Parathyroid adenoma (tissue), 2 donors: ENCODE results near the gene VAPA.

Experiments used
- H2AFZ ChIP-seq: fragments of 300-600 bp; sonication (generic); one replicate; pipeline ENCODE4 v1.7.0; 2017; ENCODE audit warnings: antibody characterized with exemption, mild to moderate bottlenecking
- H3K27ac ChIP-seq: fragments of 300-600 bp; sonication (generic); one replicate; pipeline ENCODE4 v1.7.0; 2017
- H3K27me3 ChIP-seq: fragments of 300-600 bp; sonication (generic); one replicate; pipeline ENCODE4 v1.7.0; 2017; ENCODE audit warnings: low read length; ENCODE audit not compliant: control insufficient read depth, insufficient read depth
- H3K36me3 ChIP-seq: fragments of 300-600 bp; sonication (generic); one replicate; pipeline ENCODE4 v1.7.0; 2017; ENCODE audit warnings: low read length; ENCODE audit not compliant: control insufficient read depth, insufficient read depth
- H3K4me1 ChIP-seq: fragments of 300-600 bp; sonication (generic); one replicate; pipeline ENCODE4 v1.7.0; 2017; ENCODE audit warnings: control low read depth
- H3K4me2 ChIP-seq: fragments of 300-600 bp; sonication (generic); one replicate; pipeline ENCODE4 v1.7.0; 2017; ENCODE audit warnings: low read length
- H3K4me3 ChIP-seq: fragments of 300-600 bp; sonication (generic); one replicate; pipeline ENCODE4 v1.7.0; 2017; ENCODE audit warnings: low read depth, low read length
- H3K79me2 ChIP-seq: fragments of 300-600 bp; sonication (generic); one replicate; pipeline ENCODE4 v1.7.0; 2017; ENCODE audit warnings: control low read depth
- H3K9ac ChIP-seq: fragments of 300-600 bp; sonication (generic); one replicate; pipeline ENCODE4 v1.7.0; 2017; ENCODE audit warnings: mild to moderate bottlenecking
- H3K9me3 ChIP-seq: fragments of 300-600 bp; sonication (generic); one replicate; pipeline ENCODE4 v1.7.0; 2017; ENCODE audit warnings: low read length; ENCODE audit not compliant: control insufficient read depth
- TF ChIP-seq, protein P1 (sequence below): fragments of 300-600 bp; sonication (generic); IDR thresholded peaks from one replicate; pipeline ENCODE4 v1.7.0; 2017; ENCODE audit warnings: antibody characterized with exemption, mild to moderate bottlenecking
- donor health status: primary hyperparathyroidism.

The VAPA gene

DNA sequence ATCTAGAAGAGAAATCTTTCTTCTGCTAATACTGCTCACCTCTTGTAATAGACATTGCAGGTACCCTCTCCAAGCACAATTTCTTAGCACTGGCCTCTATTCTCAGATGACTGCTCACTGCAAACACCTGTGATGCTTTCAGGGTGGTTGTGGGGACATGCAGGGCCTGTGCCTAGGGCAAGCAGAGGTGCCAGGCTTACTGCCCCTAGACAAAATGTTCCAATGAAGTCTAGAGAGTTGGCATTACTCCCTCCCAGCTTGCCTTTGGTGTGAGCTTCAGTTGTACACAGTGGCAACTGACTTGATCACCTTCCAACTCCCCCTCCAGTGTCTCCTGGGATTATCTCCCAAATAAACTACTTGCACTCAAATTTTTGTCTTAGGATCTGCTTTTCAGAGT, 41.0 kb upstream of the VAPA start:
- Histone ChIP-seq H2AFZ (no peak overlapping the region), H3K9me3 (no peaks in the 10 kb centered on the region), H3K36me3 (no peaks in the 10 kb centered on the region), H3K4me2 (no peak overlapping the region), H3K27me3 (no peaks in the 10 kb centered on the region), H3K27ac (no peak overlapping the region), H3K4me1 (no peaks in the 10 kb centered on the region), H3K79me2 (no peaks in the 10 kb centered on the region), H3K9ac (no peak overlapping the region), H3K4me3 (no peak overlapping the region)
- TF ChIP-seq, protein P1, sequence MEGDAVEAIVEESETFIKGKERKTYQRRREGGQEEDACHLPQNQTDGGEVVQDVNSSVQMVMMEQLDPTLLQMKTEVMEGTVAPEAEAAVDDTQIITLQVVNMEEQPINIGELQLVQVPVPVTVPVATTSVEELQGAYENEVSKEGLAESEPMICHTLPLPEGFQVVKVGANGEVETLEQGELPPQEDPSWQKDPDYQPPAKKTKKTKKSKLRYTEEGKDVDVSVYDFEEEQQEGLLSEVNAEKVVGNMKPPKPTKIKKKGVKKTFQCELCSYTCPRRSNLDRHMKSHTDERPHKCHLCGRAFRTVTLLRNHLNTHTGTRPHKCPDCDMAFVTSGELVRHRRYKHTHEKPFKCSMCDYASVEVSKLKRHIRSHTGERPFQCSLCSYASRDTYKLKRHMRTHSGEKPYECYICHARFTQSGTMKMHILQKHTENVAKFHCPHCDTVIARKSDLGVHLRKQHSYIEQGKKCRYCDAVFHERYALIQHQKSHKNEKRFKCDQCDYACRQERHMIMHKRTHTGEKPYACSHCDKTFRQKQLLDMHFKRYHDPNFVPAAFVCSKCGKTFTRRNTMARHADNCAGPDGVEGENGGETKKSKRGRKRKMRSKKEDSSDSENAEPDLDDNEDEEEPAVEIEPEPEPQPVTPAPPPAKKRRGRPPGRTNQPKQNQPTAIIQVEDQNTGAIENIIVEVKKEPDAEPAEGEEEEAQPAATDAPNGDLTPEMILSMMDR = no peak

DNA sequence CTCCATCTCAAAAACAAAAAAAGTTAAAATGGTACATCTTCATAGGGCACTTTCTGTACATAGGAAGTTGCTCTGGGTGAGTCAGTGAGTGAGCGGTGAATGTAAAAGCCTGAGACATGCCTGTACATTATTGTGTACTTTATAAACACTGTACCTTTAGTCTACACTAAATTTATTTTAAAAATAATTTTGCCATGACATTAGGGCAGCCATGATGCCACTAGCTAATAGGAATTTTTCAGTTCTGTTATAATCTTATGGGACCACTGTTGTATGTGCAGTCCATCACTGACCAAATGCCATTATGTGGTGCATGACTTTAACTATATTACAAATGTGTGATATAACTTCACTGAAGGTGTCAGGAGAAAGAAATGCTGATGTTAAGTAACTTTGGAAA, 39.1 kb upstream of the VAPA start:
- no peak overlapping the region for H3K27ac ChIP-seq
- H3K79me2 ChIP-seq = no peaks in the 10 kb centered on the region
- TF ChIP-seq, protein P1 = no peak
- no peaks in the 10 kb centered on the region for H3K4me1 ChIP-seq
- no peaks in the 10 kb centered on the region for H3K36me3 ChIP-seq
- no peak overlapping the region for H2AFZ ChIP-seq
- no peak overlapping the region for H3K4me3 ChIP-seq
- no peak overlapping the region for H3K9ac ChIP-seq
- H3K27me3 ChIP-seq = no peaks in the 10 kb centered on the region
- no peaks in the 10 kb centered on the region for H3K9me3 ChIP-seq
- H3K4me2 ChIP-seq = no peak overlapping the region

DNA sequence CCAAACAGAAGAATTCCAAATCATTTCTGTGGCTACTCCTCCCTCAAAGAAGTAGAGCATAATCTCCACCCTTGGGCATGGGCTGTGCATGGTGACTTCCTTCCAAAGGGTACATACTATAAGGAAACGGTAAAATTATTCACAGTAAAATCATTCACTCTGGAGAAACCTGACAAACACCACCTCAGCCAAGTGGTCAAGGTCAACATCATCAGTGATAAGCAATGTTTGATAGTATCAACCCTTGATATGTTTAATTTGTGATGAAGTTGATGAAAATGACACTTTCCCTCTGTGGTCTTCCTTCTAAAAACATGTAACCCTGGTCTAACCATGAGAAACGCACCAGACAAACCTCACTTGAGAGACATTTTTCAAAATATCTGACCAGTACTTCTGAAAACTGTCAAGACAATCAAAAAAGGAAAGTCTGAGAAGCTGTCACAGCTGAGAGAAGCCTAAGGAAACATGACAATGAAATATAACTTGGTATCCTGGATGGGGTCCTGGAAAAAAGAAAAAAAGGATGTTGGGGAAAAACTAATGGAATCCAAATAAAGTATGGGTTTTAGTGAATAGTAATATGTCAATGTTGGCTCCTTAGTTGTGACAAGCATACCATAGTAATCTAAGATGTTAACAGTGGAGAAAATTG, 37.5 kb upstream of the VAPA start:
- TF ChIP-seq, protein P1 = no peak
- Histone ChIP-seq H3K4me2 (no peak overlapping the region), H3K4me1 (no peaks in the 10 kb centered on the region), H3K79me2 (no peaks in the 10 kb centered on the region), H3K27me3 (no peaks in the 10 kb centered on the region), H2AFZ (no peak overlapping the region), H3K27ac (no peak overlapping the region), H3K36me3 (no peaks in the 10 kb centered on the region), H3K9ac (no peak overlapping the region), H3K9me3 (no peaks in the 10 kb centered on the region), H3K4me3 (no peak overlapping the region)

DNA sequence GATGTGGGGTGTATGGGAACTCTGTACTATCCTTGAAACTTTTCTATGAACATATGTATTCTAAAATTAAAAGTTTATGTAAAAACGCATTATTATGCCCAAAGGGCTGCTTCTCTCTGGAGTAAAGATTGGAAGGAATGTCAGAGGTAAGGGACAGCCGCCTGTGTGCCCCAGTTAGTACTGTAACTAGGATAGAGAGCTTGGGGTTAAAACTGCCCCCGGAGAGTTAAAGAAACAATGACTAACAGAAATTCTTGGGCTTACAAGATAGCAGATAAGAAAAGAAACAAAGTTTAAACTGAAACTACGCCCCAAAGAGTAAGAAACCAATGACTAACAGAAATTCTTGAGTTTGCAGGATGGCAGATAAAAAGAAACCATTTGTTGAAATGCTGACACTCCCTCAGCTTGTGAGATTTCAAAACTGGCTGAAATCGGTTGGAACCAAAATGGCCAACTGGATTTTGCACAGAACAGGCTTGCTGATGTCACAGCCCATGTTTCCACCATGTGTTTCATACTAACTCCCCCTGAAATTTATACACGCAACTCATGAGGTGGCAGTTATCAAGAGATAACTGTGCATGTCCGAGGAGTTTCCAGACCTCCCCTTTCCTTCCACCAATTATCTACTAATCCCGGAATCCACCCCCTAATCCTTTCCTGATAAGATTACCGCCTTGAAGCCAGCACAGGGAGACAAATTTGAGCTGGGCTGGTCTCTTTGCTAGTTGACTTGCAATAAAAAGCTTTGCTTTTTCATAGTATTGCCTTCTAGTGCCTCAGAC, 36.8 kb upstream of the VAPA start:
- Histone ChIP-seq H3K4me3 (no peak overlapping the region), H3K27ac (no peak overlapping the region), H3K4me1 (no peaks in the 10 kb centered on the region), H3K36me3 (no peaks in the 10 kb centered on the region), H3K79me2 (no peaks in the 10 kb centered on the region), H3K27me3 (no peaks in the 10 kb centered on the region), H2AFZ (peak overlapping the region; percentile 67), H3K9ac (no peak overlapping the region), H3K4me2 (peak overlapping the region; percentile 40), H3K9me3 (no peaks in the 10 kb centered on the region)
- TF ChIP-seq, protein P1 = no peak

DNA sequence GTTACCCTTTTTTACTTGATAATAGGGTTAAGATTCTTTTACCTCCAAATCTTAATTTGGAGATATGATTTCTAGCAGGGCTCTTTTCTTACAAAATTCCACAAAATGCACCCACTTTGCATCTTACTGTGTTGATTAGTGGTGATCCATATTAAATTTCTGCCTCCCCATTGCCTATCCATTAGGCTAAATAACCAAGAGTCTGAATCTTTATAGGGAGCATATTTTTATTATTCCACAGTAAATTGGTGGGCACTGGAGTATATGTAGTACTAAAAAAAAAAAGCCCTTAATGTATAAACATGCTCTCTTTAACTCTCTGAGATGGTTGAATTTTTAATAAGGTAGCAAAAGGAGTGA, 36.2 kb upstream of the VAPA start:
- Histone ChIP-seq H3K4me3 (no peak overlapping the region), H3K4me1 (no peaks in the 10 kb centered on the region), H3K27ac (no peak overlapping the region), H3K4me2 (peak overlapping the region; percentile 40), H3K36me3 (no peaks in the 10 kb centered on the region), H3K9me3 (no peaks in the 10 kb centered on the region), H3K27me3 (no peaks in the 10 kb centered on the region), H2AFZ (peak overlapping the region; percentile 67), H3K79me2 (no peaks in the 10 kb centered on the region), H3K9ac (no peak overlapping the region)
- TF ChIP-seq, protein P1 = no peak
